ENCODE results near the gene TRIM34. TPM values are rescaled to one million over a fixed set of nuclear protein-coding genes. Genes with fewer than 3 reads are reported as not detected.
A peak's percentile ranks its signal among the peaks of the same experiment; 100 is the strongest.
"Not testable (repeated sequence)": the region's sequence is repeated elsewhere in the genome, so short reads cannot be mapped to it uniquely, and the experiment has no call there.

TRIM34 gene, protein sequence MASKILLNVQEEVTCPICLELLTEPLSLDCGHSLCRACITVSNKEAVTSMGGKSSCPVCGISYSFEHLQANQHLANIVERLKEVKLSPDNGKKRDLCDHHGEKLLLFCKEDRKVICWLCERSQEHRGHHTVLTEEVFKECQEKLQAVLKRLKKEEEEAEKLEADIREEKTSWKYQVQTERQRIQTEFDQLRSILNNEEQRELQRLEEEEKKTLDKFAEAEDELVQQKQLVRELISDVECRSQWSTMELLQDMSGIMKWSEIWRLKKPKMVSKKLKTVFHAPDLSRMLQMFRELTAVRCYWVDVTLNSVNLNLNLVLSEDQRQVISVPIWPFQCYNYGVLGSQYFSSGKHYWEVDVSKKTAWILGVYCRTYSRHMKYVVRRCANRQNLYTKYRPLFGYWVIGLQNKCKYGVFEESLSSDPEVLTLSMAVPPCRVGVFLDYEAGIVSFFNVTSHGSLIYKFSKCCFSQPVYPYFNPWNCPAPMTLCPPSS
- 11.7 TPM for polyA plus RNA-seq (ENCODE audit: insufficient read length)
- long read RNA-seq, donor 1 = 0 reads
- long read RNA-seq, donor 2, partial matches to known transcripts = 0 of 1 reads
- long read RNA-seq, donor 2, other reads (novel, unspliced or antisense) = 0 of 1 reads
- long read RNA-seq, donor 3 = 0 reads
- long read RNA-seq, donor 4 = 0 reads
- long read RNA-seq, donor 5, partial matches to known transcripts = 0 of 4 reads
- long read RNA-seq, donor 5, other reads (novel, unspliced or antisense) = 0 of 4 reads
- long read RNA-seq, donor 6 = 0 reads
- long read RNA-seq, donor 7, partial matches to known transcripts = 0 of 2 reads
- long read RNA-seq, donor 7, other reads (novel, unspliced or antisense) = 0 of 2 reads
- long read RNA-seq, donor 8 = 0 reads

DNA sequence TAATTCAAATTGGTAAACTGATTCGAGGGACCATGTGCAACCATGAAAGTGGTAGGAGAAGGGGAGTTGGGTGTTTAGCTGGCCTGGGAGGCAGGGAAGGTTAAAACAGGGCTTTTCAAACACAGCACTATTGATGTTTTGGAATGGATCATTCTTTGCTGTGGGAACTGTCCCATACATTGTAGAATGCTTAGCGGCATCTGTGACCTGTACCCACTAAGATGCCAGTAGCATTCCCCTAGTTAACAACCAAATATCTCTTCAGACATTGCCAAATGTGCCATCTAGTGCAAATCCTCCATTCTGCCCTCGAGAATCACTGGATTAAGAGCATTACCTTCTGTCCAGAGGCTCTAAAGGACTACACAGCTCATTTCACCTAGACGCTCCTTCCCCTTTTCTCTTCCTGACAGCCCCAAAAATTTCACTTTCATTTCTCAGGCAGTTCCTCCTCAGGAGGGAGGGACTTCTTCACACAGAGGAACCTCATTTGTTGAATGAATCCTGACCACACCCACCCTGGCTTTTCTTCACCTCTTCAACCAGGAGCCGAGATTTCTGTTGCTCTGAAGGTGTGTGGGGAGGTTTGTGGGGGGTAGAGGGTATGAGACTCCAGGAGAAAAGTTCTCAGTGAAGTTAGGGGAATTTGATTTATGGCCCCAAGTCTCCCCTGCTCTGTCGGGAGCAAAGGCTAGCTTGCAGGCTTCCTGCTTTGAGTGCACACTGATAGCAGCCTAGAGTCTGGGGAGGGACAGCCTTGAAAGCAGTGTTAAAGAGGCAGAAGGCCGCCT lies at the start of gene TRIM34:
Gene TRIM34, plus strand, starts transcription at position 513 of the 791 bp plus-strand sequence. CDS start 7,331 bp downstream, outside the sequence.
- DNase-seq = peak; percentile 47

DNA sequence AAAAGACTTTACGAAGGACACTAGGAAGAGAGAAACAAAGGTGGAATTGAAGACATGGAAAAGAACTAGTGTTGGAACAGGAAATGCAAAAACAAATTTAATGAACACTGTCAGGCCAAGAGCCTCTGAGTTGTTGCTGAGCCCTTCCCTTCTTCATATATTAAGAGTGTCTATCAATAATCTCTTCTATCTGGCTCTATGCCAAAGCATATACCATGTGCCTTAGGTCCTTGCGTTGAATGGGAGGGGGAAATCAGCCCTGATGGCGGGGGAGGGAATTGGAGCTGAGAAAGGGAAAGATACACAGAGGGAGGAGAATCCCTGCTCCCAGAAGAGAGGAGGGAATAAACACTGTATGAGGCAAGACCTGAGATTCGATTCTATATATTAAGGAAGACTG lies 49.6 kb upstream of the TRIM34 start:
- no peak for DNase-seq

DNA sequence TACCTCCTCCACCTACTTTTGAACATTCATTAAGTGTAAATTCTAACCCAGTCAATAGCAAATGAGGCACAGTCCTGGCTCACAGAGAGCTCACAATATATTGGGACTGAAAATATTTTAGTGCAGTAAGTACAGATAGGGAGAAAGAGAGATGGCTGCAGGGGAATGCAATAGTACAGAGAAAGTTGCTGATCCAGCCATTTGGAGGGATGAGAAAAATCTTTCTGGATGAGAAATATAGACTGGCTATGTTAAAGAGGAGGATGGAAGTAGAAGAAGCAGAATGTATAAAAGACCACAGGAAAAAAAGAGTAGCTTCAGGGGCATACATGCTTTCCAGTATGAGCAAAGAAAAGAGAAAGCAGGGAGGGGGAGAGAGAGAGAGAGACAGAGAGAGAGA lies 47.7 kb upstream of the TRIM34 start:
- DNase-seq = no peak

DNA sequence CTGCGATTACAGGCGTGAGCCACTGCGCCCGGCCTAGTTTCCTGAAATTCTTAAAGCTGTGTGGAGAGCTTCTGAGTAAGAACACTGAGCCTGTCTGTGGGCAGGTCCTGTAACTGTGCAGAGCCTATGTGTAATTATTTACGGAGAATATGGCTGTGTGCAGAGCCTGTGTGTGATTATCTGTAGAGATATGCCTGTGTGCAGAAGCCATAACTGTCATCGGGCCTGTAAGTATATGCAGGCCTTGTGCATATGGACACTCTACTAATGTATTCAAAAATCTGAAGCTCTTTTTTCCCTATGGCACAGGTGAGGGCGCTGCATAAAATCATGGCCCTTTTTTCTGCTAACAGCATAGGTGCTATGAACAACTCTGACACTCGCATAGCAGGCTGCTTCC lies 44.2 kb upstream of the TRIM34 start, which contains the start of gene OR52B6:
Gene OR52B6, plus strand, starts transcription at position 301 of the 400 bp plus-strand sequence. Its CDS starts 0 bp downstream, at position 301.
- DNase-seq = no peak

DNA sequence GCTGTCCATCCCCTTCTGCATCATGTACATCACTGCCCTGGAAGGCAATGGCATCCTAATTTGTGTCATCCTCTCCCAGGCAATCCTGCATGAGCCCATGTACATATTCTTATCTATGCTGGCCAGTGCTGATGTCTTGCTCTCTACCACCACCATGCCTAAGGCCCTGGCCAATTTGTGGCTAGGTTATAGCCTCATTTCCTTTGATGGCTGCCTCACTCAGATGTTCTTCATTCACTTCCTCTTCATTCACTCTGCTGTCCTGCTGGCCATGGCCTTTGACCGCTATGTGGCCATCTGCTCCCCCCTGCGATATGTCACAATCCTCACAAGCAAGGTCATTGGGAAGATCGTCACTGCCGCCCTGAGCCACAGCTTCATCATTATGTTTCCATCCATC lies 43.8 kb upstream of the TRIM34 start:
- DNase-seq = no peak

DNA sequence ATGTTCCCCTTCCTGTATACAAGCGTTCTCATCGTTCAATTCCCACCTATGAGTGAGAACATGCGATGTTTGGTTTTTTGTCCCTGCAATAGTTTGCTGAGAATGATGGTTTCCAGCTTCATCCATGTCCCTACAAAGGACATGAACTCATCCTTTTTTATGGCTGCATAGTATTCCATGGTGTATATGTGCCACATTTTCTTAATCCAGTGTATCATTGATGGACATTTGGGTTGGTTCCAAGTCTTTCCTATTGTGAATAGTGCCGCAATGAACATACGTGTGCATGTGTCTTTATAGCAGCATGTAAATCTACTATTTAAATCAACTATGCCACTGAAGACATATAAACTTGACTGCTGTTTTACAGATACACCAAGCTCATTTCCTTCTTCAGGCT lies 40.3 kb upstream of the TRIM34 start:
- DNase-seq = not testable (repeated sequence)

DNA sequence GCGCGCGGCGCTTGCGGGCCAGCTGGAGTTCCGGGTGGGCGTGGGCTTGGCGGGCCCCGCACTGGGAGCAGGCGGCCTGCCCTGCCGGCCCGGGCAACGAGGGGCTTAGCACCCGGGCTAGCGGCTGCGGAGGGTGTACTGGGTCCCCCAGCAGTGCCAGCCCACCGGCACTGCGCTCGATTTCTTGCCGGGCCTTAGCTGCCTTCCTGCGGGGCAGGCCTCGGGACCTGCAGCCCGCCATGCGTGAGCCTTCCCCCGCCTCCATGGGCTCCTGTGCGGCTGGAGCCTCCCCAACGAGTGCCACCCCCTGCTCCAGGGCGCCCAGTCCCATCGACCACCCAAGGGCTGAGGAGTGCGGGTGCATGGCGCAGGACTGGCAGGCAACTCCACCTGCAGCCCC lies 34.9 kb upstream of the TRIM34 start:
- not testable (repeated sequence) for DNase-seq

DNA sequence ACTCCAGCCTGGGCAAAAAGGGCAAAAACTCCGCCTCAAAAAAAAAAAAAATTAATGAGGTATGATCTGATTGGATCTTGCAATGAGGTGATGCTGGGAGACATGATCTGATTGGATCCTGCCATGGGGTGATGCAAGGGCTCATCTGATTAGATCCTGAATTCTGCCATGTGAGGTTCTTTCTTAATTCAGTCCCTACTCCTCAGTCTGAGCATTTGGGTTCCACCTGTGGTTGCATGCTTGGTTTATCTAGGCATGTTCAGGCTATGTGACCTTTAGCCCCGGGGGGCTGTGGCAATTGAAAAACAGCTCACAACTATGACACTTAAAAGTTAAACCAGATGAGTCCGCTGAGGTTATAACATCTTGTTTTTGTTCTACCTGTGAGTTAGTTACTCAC lies 33.2 kb upstream of the TRIM34 start:
- DNase-seq = no peak

DNA sequence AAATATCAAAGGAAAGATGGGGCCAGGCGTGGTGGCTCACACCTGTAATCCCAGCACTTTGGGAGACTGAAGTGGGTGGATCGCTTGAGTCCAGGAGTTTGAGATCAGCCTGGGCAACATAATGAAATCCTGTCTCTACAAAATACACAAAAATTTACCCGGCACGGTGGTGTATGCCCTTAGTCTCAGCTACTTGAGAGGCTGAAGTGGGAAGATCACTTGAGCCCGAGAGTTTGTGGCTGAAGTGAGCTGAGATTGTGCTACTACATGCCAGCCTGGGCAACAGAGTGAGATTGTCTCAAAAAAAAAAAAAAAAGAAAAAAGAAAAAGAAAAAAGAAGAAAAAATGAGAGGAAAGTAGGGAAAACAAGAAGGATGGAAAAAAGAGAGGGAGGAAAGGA lies 32.2 kb upstream of the TRIM34 start:
- DNase-seq = no peak

DNA sequence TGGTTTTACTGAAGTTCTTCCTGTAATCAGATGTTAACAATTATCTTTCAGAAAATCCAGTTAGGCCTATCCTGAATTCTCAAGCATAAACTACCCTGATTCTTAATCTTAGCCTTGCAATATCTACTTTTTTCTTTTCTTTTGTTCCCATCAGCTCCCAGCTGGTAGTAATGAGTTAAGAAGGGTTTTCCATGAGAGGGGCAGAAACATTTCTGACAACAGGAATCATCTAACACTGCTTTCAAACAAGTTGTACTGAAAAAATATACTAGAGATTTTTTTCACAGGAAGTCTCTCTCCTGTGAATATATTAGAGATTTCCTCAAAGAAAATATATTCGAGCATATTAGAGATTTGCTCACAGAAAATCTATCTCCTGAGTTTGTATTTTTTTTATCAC lies 31.7 kb upstream of the TRIM34 start:
- no peak for DNase-seq

DNA sequence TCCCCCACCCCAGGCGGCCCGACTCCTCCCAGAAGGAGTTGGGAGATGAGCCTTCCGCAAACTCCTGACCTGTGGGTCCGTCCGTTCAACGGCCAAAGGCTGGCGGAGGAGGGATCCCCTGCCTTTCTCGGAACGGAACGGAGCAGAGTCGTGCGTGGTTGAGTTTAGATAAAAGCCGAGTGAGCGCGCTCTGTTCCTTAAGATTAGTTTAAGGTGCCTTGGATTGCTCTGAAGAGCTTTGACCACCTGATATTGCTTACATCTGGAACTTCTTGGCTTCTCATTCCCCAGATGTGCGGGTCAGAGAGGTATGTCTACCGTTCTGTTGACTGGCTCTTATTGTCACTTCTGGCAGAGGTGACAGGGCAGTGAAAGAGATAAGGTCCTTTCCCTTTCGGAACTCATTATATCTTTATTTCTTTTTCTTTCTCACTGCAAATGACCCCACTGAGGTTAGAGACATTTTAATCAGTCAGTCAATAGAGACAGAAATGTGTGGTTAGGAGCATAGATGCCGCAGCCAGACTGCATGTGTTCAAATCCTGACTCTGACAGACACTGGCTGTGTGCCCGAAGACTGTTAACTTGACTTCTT lies 28.1 kb upstream of the TRIM34 start, which contains the start of gene TRIM6:
Gene TRIM6, plus strand, starts transcription at position 31 of the 595 bp plus-strand sequence. Its CDS starts 261 bp downstream, at position 292.
- DNase-seq = peak; percentile 42

DNA sequence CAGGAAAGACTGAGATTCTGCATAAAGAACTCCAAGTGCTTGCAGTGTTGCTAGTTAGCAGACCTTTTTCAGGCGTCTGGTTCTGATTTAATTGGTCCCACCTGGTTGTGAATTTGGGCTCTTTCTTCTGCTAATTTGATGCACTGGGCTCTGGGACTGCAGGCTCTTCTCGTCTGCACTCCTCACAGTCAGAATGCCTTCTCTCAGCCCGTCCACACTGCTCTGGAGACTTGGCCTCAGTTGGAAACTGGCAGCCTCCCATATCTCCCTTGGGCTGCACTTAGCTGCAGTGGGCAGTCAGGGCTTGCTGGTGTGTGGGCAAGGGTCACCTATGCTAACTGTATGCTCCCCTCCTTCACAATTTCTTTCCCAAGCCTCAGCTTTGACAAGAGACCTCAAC lies 26.8 kb upstream of the TRIM34 start:
- DNase-seq = no peak

DNA sequence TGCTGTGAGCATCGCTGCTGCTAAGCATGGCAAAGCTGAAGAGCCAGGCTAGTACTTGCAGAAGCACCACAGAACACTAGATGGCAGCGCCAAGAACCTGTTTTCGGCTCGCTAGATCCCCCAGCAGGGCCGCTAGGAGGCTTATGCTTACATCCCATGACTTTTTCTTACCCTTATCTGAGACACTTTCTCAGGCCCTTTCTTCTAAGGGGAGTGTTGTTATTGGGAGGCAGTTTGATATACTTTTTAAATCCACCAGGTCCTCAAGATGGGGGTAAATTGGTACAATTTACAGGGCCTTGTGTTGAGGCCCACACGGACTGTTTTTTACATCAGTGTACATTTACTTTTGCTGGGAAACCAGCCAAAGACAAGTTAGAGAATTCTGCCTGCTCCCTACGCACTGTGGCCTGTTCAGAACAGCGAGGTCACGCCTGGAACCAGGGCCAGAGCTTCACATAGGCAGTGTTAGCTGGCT lies 24.4 kb upstream of the TRIM34 start:
- DNase-seq = peak; percentile 68

DNA sequence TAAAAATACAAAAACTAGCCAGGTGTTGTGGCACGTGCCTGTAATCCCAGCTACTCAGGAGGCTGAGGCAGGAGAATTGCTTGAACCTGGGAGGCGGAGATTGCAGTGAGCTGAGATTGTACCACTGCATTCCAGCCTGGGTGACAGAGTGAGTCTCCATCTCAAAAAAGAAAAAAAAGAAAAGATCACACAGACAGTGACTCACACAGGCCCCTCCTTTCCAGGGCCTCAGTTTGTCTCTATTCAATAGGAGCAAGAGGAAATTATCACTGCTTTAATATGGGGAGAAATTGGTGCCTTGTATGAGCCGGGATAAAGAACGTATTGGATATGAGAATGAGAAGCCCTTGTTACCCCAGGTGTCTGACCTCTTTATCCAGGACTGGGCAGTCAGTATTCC lies 22.0 kb upstream of the TRIM34 start:
- DNase-seq = not testable (repeated sequence)

DNA sequence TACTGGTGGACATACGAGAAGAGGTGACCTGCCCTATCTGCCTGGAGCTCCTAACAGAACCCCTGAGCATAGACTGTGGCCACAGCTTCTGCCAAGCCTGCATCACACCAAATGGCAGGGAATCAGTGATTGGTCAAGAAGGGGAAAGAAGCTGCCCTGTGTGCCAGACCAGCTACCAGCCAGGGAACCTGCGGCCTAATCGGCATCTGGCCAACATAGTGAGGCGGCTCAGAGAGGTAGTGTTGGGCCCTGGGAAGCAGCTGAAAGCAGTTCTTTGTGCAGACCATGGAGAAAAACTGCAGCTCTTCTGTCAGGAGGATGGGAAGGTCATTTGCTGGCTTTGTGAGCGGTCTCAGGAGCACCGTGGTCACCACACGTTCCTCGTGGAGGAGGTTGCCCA lies 21.5 kb upstream of the TRIM34 start:
- DNase-seq = no peak

DNA sequence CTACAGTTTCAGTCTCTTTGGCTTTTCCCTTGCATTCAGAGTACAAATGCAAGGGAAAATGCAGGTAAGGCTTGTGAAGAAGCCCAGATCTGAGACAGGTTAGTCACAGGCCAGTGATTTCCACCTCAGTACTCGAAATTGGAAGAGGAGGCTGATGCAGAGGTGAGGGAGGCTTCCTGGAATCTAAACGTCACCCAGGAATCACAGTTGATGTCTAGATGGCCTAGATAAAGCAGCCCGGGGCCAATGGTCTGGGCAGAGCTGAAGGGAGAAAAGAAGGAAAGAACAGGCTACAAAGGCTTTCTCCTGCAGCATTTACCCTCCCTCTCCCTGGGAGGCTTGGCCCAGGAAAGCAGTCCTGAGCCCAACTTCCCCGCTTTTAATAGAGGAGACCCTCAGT lies 19.9 kb upstream of the TRIM34 start:
- DNase-seq = no peak

DNA sequence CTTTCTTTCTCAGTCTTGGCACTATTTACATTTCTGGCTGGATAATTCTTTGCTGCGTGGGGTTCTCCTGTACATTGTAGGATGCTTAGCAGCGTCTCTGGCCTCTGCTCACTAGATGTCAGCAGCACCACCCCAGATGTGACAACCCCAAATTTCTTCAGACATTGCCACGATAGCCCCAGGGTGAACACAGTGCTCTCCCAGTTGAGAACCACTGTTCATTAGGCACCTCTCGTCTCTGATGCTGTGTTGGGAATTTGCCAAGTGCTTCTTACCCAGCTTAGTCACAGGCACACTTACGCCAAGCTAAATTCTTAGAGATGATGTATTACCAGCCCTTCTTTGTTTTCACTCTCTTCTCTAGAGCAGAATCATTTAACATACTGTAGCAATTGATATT lies 19.0 kb upstream of the TRIM34 start:
- DNase-seq = no peak

DNA sequence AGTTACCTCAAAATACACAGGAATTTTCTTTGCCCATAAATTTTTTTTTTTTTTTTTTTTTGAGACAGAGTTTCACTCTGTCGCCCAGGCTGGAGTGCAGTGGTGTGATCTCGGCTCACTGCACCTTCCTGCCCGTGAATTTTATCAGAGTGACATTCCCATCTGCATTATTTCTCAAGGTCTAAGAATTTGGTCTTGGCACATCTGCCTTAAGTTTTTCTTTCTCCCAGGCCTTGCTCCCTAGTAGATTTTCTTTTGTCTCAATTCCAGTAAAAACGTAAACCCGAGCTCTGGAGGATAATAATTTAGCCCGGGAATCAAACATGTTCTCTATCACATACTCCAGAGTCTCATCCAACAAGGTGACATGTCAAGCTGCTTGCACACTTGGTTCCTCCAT lies 16.0 kb upstream of the TRIM34 start:
- no peak for DNase-seq

DNA sequence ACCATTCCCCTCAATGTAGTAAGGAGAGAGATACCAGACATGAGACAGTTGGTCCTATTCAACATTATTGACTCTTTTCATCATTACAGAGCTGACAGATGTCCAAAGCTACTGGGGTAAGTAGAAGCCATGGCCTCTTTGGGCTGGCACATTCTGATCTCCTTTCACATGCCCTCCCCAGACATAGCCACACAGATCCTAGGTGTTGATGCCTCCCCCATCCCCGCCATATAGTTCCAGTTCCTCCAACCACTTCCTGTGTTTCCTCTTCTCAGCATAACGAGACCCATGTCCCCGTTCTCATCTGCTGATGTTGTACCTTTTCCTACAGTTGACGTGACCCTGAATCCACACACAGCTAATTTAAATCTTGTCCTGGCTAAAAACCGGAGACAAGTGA lies 14.4 kb upstream of the TRIM34 start:
- DNase-seq = no peak

DNA sequence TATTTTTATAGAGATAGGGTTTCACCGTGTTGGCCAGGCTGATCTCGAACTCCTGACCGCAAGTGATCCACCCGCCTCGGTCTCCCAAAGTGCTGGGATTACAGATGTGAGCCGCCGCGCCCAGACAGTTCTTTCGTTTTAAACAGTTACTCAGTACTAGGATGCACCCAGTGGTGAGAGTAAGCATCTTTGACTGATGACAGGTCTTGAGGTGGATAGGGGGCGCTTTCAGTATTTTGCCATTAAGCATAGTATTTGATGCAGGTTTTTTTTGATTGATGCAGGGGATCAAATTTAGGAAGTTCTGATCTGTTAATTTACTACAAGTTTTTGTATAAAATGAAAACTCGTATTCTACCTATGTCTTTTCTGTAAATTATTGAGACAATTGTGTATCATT lies 13.2 kb upstream of the TRIM34 start:
- no peak for DNase-seq

DNA sequence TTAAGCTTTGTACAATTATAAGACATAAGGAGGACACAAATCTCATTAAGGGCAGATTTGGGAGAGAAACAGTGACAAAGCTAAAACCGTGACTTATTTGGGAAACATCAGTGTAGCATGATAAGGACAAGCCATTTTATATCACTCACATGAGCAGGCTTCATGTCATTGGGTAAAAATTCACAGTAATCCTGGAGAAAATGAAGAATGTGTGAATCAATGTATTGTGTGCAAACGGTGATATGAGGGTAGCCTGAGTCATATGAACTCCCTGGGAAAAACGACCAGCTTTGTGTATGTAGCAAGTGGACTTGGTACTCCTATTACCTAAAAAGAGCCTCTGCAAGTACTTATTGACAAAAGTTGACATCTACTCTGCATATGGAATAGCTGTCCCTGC lies 6.0 kb upstream of the TRIM34 start:
- no peak for DNase-seq
